ENCODE data around the gene DGKI.

The DGKI gene

GRCh38 chr7:137590071-137590755 is 256.6 kb downstream of the DGKI start:
- Histone ChIP-seq H3K79me1 (replicated peaks; ENCODE audit: low read length, poor library complexity, severe bottlenecking) (no peaks in the 10 kb centered on the region), H2BK15ac (ENCODE audit: low read depth, poor library complexity, severe bottlenecking) (peak overlapping the region; percentile 26), H3K9me3 (ENCODE audit: control insufficient read depth, low read length) (no peaks in the 10 kb centered on the region), H3K9ac (ENCODE audit: low read length) (no peak overlapping the region), H2BK5ac (ENCODE audit: low read depth, low read length, poor library complexity, severe bottlenecking) (no peak overlapping the region), H3K4me1 (ENCODE audit: control insufficient read depth, insufficient read depth, low read depth, low read length) (peaks cover 5% of the 10 kb centered on the region), H3K23ac (ENCODE audit: low read length in 2 of 2) (peak overlapping the region in 1 of 2 experiments; percentile 40), H2BK120ac (ENCODE audit: low read depth, low read length) (no peak overlapping the region), H3K4me3 (ENCODE audit: insufficient read depth in 1 of 2, low read depth in 1 of 2, low read length in 2 of 2) (no peak overlapping the region), H3K18ac (ENCODE audit: low read depth in 1 of 2, low read length in 2 of 2) (peak overlapping the region; percentile 21 to 64), H2AK5ac (ENCODE audit: low read length, severe bottlenecking) (no peak overlapping the region), H3K14ac (ENCODE audit: low read length in 2 of 2) (no peak overlapping the region), H4K8ac (ENCODE audit: low read length) (peak overlapping the region; percentile 78), H3K4me2 (ENCODE audit: low read length, poor library complexity, severe bottlenecking) (no peak overlapping the region), H2BK12ac (ENCODE audit: low read length in 2 of 2) (peak overlapping the region; percentile 77 to 80), H3K27me3 (ENCODE audit: control insufficient read depth in 1 of 2, insufficient read depth in 1 of 2, low read length in 2 of 2) (no peaks in the 10 kb centered on the region), H3K36me3 (ENCODE audit: control insufficient read depth in 1 of 2, insufficient read depth in 2 of 2, low read depth in 1 of 2, low read length in 2 of 2) (no peaks in the 10 kb centered on the region), H3K27ac (ENCODE audit: low read length, poor library complexity, severe bottlenecking) (no peak overlapping the region), H4K91ac (ENCODE audit: low read length) (no peak overlapping the region), H2AFZ (ENCODE audit: low read depth, low read length) (peak overlapping the region; percentile 72), H3K4ac (ENCODE audit: low read depth in 1 of 2, low read length in 2 of 2) (peak overlapping the region in 1 of 2 experiments; percentile 90)
- WGBS = 58% methylated on average over 7 of the region's 7 CpGs
- DNase-seq = peak; percentile 16

GRCh38 chr7:137587326-137587725 is 259.4 kb downstream of the DGKI start:
- H3K27ac ChIP-seq (ENCODE audit: low read length, poor library complexity, severe bottlenecking) = no peak overlapping the region
- no peak overlapping the region for H2BK120ac ChIP-seq (ENCODE audit: low read depth, low read length)
- H4K91ac ChIP-seq (ENCODE audit: low read length) = no peak overlapping the region
- no peak overlapping the region for H3K14ac ChIP-seq (ENCODE audit: low read length in 2 of 2)
- no peaks in the 10 kb centered on the region for H3K27me3 ChIP-seq (ENCODE audit: control insufficient read depth in 1 of 2, insufficient read depth in 1 of 2, low read length in 2 of 2)
- H2BK15ac ChIP-seq (ENCODE audit: low read depth, poor library complexity, severe bottlenecking) = no peak overlapping the region
- H2BK5ac ChIP-seq (ENCODE audit: low read depth, low read length, poor library complexity, severe bottlenecking) = no peak overlapping the region
- no peak overlapping the region for H3K4me2 ChIP-seq (ENCODE audit: low read length, poor library complexity, severe bottlenecking)
- no peaks in the 10 kb centered on the region for H3K36me3 ChIP-seq (ENCODE audit: control insufficient read depth in 1 of 2, insufficient read depth in 2 of 2, low read depth in 1 of 2, low read length in 2 of 2)
- no peak overlapping the region for H2AFZ ChIP-seq (ENCODE audit: low read depth, low read length)
- 100% methylated on average over 2 of the region's 5 CpGs for WGBS
- peaks cover 5% of the 10 kb centered on the region for H3K4me1 ChIP-seq (ENCODE audit: control insufficient read depth, insufficient read depth, low read depth, low read length)
- no peaks in the 10 kb centered on the region for H3K9me3 ChIP-seq (ENCODE audit: control insufficient read depth, low read length)
- H3K9ac ChIP-seq (ENCODE audit: low read length) = no peak overlapping the region
- DNase-seq = no peak
- H2AK5ac ChIP-seq (ENCODE audit: low read length, severe bottlenecking) = no peak overlapping the region
- H3K23ac ChIP-seq (ENCODE audit: low read length in 2 of 2) = no peak overlapping the region
- H3K79me1 ChIP-seq (replicated peaks; ENCODE audit: low read length, poor library complexity, severe bottlenecking) = no peaks in the 10 kb centered on the region
- no peak overlapping the region for H3K18ac ChIP-seq (ENCODE audit: low read depth in 1 of 2, low read length in 2 of 2)
- H3K4me3 ChIP-seq (ENCODE audit: insufficient read depth in 1 of 2, low read depth in 1 of 2, low read length in 2 of 2) = no peak overlapping the region
- no peak overlapping the region for H4K8ac ChIP-seq (ENCODE audit: low read length)
- H3K4ac ChIP-seq (ENCODE audit: low read depth in 1 of 2, low read length in 2 of 2) = no peak overlapping the region
- no peak overlapping the region for H2BK12ac ChIP-seq (ENCODE audit: low read length in 2 of 2)

GRCh38 chr7:137585591-137585990 is 261.2 kb downstream of the DGKI start:
- Histone ChIP-seq H3K9me3 (ENCODE audit: control insufficient read depth, low read length) (no peaks in the 10 kb centered on the region), H3K27ac (ENCODE audit: low read length, poor library complexity, severe bottlenecking) (no peak overlapping the region), H3K4me3 (ENCODE audit: insufficient read depth in 1 of 2, low read depth in 1 of 2, low read length in 2 of 2) (no peak overlapping the region), H2AFZ (ENCODE audit: low read depth, low read length) (no peak overlapping the region), H2BK120ac (ENCODE audit: low read depth, low read length) (no peak overlapping the region), H3K14ac (ENCODE audit: low read length in 2 of 2) (no peak overlapping the region), H3K27me3 (ENCODE audit: control insufficient read depth in 1 of 2, insufficient read depth in 1 of 2, low read length in 2 of 2) (no peaks in the 10 kb centered on the region), H4K8ac (ENCODE audit: low read length) (no peak overlapping the region), H2BK15ac (ENCODE audit: low read depth, poor library complexity, severe bottlenecking) (no peak overlapping the region), H3K4me1 (ENCODE audit: control insufficient read depth, insufficient read depth, low read depth, low read length) (peaks cover 3% of the 10 kb centered on the region), H3K18ac (ENCODE audit: low read depth in 1 of 2, low read length in 2 of 2) (no peak overlapping the region), H4K91ac (ENCODE audit: low read length) (no peak overlapping the region), H3K4me2 (ENCODE audit: low read length, poor library complexity, severe bottlenecking) (no peak overlapping the region), H2BK12ac (ENCODE audit: low read length in 2 of 2) (no peak overlapping the region), H3K36me3 (ENCODE audit: control insufficient read depth in 1 of 2, insufficient read depth in 2 of 2, low read depth in 1 of 2, low read length in 2 of 2) (no peaks in the 10 kb centered on the region), H2BK5ac (ENCODE audit: low read depth, low read length, poor library complexity, severe bottlenecking) (no peak overlapping the region), H3K79me1 (replicated peaks; ENCODE audit: low read length, poor library complexity, severe bottlenecking) (no peaks in the 10 kb centered on the region), H3K4ac (ENCODE audit: low read depth in 1 of 2, low read length in 2 of 2) (no peak overlapping the region), H3K23ac (ENCODE audit: low read length in 2 of 2) (no peak overlapping the region), H2AK5ac (ENCODE audit: low read length, severe bottlenecking) (no peak overlapping the region), H3K9ac (ENCODE audit: low read length) (no peak overlapping the region)
- 62% methylated on average over 3 of the region's 3 CpGs for WGBS
- DNase-seq = no peak

- no peak overlapping the region for H3K27ac ChIP-seq (ENCODE audit: low read length, poor library complexity, severe bottlenecking)
- H4K91ac ChIP-seq (ENCODE audit: low read length) = no peak overlapping the region
- H3K23ac ChIP-seq (ENCODE audit: low read length in 2 of 2) = no peak overlapping the region
- no peak overlapping the region for H2BK12ac ChIP-seq (ENCODE audit: low read length in 2 of 2)
- H3K4me3 ChIP-seq (ENCODE audit: insufficient read depth in 1 of 2, low read depth in 1 of 2, low read length in 2 of 2) = no peak overlapping the region
- H3K4me2 ChIP-seq (ENCODE audit: low read length, poor library complexity, severe bottlenecking) = no peak overlapping the region
- no peak overlapping the region for H3K14ac ChIP-seq (ENCODE audit: low read length in 2 of 2)
- H3K18ac ChIP-seq (ENCODE audit: low read depth in 1 of 2, low read length in 2 of 2) = no peak overlapping the region
- H2BK120ac ChIP-seq (ENCODE audit: low read depth, low read length) = no peak overlapping the region
- H3K4me1 ChIP-seq (ENCODE audit: control insufficient read depth, insufficient read depth, low read depth, low read length) = no peaks in the 10 kb centered on the region
- no peaks in the 10 kb centered on the region for H3K9me3 ChIP-seq (ENCODE audit: control insufficient read depth, low read length)
- 97% methylated on average over 1 of the region's 1 CpG for WGBS
- H2AFZ ChIP-seq (ENCODE audit: low read depth, low read length) = no peak overlapping the region
- H3K9ac ChIP-seq (ENCODE audit: low read length) = no peak overlapping the region
- no peak overlapping the region for H2BK5ac ChIP-seq (ENCODE audit: low read depth, low read length, poor library complexity, severe bottlenecking)
- no peak overlapping the region for H4K8ac ChIP-seq (ENCODE audit: low read length)
- H3K27me3 ChIP-seq (ENCODE audit: control insufficient read depth in 1 of 2, insufficient read depth in 1 of 2, low read length in 2 of 2) = no peaks in the 10 kb centered on the region
- no peak for DNase-seq
- no peak overlapping the region for H2AK5ac ChIP-seq (ENCODE audit: low read length, severe bottlenecking)
- H3K36me3 ChIP-seq (ENCODE audit: control insufficient read depth in 1 of 2, insufficient read depth in 2 of 2, low read depth in 1 of 2, low read length in 2 of 2) = peaks cover 0 to 1% of the 10 kb centered on the region in 2 experiments
- H3K79me1 ChIP-seq (replicated peaks; ENCODE audit: low read length, poor library complexity, severe bottlenecking) = no peaks in the 10 kb centered on the region
- H3K4ac ChIP-seq (ENCODE audit: low read depth in 1 of 2, low read length in 2 of 2) = no peak overlapping the region
- H2BK15ac ChIP-seq (ENCODE audit: low read depth, poor library complexity, severe bottlenecking) = no peak overlapping the region
Measured at GRCh38 chr7:137583172-137583571, 263.6 kb downstream of the DGKI start.
